MM.1S (cell line): Measurements from ENCODE around the gene FAM107B.

Experiments used
- CTCF ChIP-seq: fragments of 300-600 bp; sonication (generic); IDR thresholded peaks from 2 replicates; pipeline ENCODE4 v1.5.1; 2016; ENCODE audit warnings: antibody characterized with exemption, low read length, mixed read lengths
- EZH2 ChIP-seq: fragments of 300-600 bp; sonication (generic); optimal IDR thresholded peaks from 2 replicates; pipeline ENCODE3; 2017; ENCODE audit warnings: low read depth, mild to moderate bottlenecking, antibody characterized with exemption, low read length, mixed read lengths

- no peak for TF ChIP-seq CTCF
- no peak for TF ChIP-seq EZH2
These were observed 119.8 kb downstream of the FAM107B start for GRCh38 chr10:14654821-14655382.
